Stimulated activated CD4-positive, alpha-beta T cell treated with anti-CD3 and anti-CD28 coated beads, Interleukin-1b, Interleukin-23, amount 100 ng/mL, for 4 hours (primary cell): ENCODE data around the gene ESRRB.
"Not testable (repeated sequence)": the region's sequence is repeated elsewhere in the genome, so short reads cannot be mapped to it uniquely, and the experiment has no call there.

Source experiments
- DNase-seq, 2 donors: peaks; one replicate each; pipeline ENCODE4 v3.0.0-alpha.2; 2020; ENCODE audit warnings: low read depth in 2 of 2

ESRRB gene

DNA sequence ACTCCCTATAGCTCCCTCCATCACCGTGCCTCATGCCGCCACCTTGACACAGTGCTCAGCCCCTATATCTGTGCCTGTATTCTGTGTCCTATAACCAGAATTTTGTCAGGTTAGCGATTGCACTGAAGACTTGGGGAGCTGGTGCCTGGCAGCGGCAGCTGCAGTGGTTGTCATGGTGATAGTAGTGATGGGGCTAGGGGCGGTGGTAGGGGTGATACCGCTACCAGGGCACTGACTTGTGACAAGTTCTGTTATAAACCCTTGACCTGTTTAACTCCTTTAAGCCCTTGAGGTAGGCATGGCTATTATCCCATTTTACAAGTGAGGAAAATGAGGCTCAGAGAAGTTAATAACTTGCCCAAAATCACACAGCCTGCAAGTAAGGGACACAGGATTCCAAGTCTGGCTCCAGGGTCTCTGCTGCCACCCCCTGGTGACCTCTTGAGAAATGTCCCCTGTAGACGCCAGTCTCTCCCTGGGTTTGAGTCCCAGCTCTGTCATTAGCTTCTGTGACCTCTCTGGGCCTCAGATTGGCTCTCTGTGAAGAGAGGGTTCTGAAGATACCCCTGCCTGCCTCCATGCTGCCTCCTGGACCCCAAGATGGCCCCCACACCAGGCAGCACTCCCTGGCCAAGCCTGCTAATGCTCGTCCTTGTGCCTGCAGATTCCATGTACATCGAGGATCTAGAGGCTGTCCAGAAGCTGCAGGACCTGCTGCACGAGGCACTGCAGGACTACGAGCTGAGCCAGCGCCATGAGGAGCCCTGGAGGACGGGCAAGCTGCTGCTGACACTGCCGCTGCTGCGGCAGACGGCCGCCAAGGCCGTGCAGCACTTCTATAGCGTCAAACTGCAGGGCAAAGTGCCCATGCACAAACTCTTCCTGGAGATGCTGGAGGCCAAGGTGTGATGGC is 121.9 kb downstream of the ESRRB start:
- DNase-seq, result no peak

DNA sequence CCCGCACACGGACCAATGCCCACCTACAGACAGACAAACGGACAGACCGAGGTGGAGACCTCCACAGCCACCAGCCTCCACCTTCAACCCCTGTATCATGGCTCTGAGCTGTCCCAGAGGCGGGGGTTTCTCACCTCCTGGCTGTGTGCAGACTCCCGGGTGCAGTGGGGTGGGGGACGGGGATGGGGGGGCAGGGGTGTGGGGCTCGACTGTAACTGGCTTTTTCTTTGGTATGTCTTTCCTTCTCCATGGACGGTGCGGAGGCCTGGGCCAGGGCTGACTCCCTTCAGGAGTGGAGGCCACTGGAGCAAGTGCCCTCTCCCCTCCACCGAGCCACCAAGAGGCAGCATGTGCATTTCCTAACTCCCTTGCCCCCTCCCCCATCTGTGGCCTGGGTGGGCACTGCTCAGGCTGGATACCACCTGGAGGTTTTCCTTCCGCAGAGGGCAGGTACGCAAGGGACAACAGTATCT is 122.6 kb downstream of the ESRRB start:
- no peak for DNase-seq

DNA sequence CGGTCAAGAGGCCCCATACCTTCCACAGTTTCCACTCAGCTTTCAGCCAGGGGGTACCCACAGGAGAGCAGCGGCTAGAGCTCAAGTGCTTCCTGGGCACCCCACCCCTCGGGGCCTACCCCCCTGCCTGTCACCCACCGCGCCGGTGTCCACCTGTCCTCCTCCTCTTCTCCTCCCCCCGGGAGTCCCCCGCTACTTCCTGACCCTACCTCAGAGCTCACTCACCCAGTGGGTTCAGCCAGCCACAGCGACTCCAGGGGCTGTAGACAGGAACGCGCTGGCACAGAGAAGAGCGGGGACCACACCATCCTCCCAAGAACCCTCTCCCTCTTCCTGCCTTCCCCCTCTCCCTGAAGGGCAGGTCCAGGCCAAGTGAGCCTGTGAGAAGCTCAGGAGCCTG is 123.0 kb downstream of the ESRRB start:
- no peak for DNase-seq

DNA sequence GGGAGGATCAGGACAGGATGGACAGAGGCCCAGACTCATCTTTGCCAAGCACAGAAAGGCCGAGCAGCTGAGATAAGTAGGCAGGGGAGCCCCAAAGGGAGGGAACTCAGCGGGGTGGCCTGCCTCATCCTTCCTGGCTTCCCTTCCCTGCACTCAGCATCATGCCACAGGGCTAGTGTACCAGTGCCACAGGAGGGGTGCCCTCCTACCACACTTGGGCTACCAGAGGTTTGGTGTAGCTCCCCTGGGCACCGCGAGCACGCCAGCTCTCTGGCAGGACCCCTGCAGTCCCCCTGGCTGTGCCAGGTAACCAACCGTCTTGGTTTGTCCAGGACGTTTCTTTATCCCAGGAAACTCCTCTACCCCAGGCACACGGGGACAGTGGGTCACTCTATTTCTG is 123.5 kb downstream of the ESRRB start:
- DNase-seq, result no peak

DNA sequence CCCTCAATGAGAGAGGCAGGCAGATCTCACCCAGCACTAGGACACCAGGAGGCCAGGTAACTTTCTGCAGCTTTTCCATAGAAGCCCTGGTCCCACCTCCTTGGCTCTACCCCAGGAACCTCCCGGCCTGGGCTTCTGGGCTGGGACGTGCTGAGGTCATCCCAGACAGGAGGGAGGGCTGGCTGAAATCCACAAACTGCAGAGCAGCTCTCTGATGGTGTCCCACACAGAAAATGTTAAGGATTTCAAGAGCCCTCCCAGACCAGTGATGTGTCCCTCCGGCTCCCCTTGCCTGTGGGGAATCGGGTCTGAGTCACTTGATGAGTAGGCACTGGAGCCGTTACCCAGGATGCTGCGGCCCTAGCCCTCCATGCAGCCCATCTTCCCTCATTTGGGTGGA is 124.1 kb downstream of the ESRRB start:
- no peak for DNase-seq

DNA sequence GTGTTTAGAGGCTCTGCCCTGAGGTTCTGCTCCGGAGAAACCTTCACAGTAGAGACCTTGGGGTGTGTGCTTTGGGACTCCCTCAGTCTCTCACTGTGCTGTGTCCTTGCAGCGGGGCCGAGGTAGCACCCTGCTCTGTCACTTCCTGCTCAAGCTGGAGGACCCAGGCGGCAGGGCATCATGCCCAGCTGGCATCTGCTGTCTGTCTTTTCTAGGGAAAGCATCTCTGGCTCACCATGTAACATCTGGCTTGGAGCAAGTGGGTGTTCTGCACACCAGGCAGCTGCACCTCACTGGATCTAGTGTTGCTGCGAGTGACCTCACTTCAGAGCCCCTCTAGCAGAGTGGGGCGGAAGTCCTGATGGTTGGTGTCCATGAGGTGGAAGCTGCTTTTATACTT is 124.5 kb downstream of the ESRRB start:
- no peak for DNase-seq

DNA sequence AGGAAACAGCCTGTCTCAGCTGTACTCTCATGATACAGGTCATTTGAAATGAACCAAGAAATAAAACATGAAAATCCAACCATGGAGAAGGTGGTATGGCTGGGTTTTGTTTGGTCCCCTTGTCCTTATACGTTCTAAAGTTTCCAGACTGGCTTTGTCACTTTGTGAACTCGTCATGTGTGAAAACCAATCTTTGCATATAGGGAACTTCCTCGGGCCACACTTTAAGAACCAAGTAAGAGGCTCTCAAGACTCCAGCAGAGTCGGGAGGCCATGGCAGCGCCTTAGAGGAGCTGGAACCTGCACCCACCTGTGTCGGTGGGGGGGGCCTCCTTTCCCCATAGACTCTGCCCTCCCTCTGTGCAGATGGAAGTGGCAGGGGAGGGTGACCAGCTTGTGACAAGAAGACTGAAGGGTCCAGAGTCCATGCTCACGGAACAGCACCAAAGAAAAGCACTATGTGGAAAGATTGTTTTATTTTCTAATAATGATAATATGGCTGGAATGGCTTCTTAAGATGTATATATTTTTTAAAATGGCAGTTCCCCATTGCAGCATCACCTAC is 125.3 kb downstream of the ESRRB start:
- no peak for DNase-seq

DNA sequence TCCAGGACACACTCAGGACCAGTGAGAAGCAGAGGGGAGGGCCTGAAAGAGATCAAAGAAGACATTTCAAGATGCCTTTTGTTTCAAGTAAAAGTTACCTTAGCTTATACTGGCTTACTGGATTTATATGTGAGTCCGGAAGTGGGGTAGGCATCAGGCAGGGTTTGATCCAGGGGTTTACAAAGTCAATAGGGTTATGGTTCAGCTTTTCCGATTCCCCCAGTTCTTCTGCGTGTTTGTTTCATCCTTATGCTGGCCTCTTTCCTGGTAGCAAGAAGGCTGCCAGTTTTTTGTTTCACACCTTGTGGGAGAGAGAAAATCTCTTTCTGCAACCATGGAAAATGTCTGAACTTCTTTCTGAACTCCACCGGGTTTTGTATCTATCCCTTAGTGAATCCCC is 126.3 kb downstream of the ESRRB start:
- no peak for DNase-seq

DNA sequence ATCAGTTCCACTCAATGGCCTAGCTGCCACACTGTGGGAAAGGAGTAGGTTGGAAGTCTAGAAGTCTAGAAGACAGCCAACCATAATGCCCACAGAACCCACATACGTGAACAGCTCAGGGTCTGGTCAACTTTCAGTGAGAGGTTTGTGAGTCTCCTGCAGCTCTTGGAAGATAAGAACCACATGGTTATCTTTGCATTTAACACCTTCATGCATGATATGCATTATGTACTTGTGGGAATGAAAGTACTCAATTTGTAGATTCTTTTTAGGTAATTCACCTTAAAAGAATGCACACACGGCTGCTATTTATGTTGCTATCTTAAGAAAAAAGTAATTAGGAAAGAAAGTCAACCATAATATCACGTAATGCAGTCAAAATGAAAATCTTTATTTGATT is 126.7 kb downstream of the ESRRB start:
- DNase-seq, result no peak

DNA sequence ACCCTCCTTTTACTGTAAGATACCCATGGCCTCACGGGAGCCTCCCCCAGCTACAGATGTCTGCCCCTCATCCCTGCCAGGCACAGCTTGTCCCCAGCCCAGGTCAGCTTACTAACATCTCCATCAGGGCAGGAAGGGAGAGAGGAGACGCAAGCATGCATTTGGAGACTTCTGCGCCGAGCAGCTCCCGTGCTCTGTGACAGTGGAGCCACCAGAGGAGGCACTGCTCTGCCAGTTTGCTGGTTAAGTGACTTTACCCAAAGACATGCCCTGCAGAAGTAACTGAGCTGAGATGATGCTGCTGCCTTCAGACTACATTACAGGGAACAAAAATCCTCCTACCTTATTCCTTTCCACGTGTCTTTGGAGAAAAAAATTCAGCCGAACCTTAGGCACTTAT is 133.4 kb downstream of the ESRRB start:
- no peak for DNase-seq

DNA sequence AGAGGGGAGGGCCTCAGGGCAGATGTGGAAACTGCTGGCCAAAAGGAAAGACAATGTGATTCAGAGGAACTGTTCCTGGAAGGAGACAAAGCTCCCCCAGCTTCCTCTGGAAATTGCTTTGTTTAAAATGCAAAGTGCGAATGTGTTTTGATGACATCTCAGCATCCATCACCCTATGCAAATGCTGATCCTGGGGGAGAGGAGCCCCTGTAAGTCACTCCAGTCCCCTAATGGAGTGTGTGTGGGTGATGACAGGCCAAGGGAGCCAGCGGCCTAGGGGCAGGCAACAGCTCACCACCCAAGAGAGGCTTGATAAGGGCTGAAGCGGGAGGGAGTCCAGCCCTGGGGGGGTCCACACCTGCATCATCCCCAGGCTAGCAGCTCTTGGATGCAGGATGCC is 134.2 kb downstream of the ESRRB start:
- no peak for DNase-seq

DNA sequence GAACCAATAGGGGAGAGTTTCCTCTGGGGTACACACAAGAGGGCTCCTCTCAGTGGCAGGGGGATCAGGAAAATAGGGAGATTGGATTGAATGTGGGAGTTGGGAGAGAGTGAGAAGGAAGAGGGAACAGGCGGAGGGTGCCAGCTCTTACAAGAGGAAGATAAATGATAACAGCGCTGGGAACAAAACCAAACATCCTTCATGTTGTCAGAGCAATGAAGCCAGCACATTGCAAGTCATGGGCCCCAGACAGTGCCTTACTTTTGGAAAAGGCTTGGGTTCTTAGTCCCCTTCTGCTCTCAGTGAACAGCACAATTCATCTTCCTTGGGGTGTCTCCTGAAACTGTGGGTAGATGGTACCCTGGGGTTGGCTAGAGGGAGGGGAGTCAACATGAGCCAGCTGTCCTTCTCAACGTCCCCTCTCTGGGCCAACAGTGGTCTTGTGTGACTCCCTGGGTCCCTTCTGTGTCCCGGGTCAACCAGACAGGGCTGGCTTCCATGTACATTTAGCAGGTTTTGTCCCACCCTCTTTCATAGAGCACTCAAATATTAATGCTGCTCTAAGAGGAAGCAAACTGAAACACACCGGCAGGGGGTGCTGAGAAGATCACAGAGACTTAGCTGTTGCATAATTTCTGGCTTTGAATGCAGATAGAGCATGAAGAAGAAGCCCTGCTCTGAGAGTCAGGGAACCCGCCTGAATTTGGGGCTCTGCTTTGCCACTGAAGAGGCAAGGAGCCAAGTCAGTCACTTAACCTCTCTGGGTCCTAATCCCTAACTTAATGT is 138.5 kb downstream of the ESRRB start:
- DNase-seq, result no peak

DNA sequence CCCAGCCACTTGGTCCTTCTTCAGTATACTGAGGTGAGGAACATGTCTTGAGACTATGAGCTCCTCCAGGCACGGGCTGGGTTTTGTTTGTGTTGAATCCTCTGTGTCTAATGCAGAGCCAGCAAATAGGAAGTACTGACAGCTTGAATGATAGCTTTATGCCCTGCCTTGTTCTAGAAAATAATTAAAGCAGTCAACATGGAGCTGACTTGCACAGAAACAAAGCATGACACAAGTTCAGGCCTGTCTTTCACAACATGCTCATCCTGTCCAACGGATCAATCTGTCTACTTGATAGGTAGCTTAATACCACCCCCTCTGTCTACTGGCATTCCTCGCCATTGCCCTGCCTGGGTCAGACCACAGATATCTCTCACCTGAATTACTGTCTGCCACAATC is 140.9 kb downstream of the ESRRB start:
- DNase-seq, result no peak

DNA sequence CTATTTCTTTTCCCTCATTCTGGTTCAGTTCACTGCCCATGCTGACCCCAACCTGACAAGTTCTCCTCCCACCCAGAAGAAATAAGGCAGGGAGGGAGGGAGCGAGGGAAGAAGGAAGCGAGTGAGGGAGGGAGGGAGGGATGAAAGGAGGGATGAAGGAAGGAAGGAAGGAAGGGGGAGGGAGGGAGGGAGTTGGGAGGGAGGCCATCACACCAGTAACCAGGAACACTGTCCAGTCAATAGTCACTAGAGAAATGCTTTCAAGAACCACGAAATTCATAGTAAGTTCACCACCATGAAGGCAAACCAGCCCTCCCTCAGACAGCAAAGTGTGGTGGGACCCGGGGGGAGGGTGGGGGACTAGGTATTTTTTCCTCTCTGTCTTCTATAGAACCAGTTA is 142.4 kb downstream of the ESRRB start:
- DNase-seq, result no peak

DNA sequence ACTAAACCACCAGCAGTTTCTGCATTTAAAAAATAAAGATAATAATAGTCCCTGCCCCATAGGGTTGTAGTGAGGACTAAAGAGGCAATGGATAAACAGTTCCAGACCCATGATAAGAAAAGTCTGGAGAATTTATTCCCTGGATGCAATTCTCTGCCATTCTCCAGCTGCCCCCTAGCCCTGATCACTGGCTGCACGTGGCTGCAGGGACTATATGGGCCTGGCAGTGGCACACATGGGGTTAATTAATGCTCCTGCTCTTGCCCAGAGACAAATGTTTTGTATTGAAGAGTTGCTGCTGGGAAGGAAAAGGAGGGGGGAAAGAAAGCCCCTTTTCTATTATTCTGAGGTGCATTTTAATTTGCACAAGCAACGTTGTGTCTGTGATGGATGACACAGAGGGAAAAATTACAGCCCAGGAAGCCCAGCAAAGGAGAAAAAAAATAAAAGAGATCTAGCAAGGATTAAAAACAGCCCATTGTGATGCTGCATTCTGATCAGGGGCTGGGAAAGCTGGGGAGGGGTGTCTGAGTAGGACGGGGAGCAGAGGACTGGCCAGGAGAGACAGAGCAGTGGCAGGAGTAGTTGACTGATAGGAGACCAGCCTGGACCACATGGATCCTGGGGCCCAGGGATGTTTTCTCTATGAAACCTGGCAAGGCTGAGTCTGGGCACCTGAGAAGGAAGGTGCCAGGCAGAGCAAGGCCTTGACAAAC is 149.3 kb downstream of the ESRRB start:
- no peak for DNase-seq

DNA sequence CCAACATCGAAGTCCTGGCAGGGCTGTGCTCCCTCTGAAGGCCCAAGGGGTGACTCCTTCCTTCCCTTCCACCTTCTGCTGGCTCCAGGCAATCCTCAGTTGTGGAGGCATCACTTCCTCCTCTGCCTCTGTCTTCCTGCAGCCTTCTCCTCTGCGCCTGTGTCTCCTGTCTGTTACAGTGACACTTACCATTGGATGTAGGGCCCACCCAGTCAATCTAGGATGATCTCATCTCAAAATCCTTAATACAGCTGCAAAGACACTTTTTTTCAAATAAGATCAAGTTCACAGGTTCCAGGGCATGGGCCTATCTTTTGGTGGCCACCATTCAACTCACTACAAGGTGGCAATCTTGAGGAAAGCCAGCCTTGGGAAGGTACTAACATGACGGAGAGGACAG is 155.1 kb downstream of the ESRRB start:
- no peak for DNase-seq

DNA sequence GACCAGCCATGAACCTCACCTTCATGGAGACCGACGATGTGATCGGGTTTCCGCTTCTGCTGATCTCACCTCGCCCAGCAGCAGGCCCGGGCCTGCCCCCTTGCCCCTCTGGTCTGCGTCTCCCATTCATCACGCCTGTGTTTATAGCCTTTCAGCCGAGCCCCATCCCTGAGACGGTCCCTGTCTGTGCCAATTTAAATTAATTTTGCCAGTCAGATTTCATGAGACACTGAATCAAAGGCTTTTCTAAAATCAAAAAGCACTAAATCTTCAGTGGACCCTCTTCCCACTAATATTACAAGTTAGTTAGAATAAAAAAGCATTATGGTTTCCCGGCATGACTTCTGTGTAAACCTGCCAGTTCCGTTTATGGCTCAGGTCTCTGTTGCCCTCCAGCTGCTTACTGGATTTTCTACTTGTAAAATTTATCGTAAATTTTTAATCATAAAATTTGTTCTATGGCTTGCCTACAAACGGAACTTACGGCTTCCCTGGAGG is 155.9 kb downstream of the ESRRB start:
- no peak for DNase-seq

DNA sequence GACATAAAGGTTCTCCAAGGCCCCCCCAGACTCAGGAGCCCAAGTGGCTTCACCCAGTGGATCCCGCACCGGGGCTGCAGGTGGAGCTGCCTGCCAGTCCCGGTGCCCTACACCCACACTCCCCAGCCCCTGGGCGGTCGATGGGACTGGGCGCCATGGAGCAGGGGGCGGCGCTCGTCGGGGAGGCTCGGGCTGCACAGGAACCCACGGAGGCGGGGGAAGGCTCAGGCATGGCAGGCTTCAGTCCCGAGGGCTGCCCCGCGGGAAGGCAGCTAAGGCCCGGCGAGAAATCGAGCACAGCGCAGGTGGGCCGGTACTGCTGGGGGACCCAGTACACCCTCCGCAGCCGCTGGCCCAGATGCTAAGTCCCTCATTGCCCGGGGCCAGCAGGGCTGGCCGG is 160.7 kb downstream of the ESRRB start:
- DNase-seq, result not testable (repeated sequence)

DNA sequence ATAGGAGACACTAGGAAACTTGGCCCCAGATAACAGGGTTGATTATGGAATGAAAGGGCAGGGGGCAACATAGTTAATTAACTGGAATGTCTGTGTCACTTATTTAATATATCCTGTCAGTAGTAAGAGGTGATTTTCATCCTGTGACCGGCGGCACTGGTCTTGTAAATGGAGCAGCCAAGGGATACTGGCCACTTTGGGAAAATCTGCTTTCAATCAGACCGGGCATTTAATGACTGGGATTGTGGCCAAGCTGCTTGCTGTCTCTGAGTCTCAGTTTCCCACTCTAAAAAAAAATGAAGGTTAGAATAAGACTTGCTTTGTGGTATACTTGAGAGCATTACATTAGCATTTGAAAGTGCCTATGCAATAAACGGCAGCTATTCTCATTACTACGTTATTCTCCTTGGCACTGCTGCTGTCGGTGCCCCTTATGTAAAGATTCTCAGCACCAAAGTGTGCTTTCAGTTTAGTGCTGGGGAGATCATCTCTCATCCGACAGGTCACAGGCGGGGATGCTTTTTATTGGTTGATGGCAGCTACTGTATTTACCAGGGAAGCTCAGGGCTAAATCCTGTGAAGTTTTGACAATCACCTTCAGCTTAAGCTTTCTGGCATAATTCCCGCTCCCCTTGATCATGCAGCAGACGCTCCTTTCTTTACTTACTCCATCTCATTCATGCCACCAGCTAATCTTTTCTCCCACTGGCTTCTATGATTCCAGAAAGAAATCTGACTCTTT is 162.1 kb downstream of the ESRRB start:
- no peak for DNase-seq

DNA sequence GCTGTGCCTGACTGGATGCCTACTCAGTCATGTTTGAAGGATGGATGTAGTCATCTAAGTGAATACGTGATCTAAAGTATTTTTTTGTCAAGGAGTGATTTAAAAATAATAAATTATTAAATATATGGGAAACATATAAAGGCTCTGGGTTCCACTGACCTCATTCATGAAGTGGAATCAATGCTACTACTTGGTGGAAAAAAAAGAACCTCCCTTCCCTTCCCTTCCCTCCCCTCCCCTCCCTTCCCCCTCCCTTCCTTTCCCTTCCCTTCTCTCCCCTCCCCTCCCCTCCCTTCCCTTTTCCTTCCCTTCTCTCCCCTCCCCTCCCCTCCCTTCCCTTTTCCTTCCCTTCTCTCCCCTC is 162.7 kb downstream of the ESRRB start:
- DNase-seq, result no peak

DNA sequence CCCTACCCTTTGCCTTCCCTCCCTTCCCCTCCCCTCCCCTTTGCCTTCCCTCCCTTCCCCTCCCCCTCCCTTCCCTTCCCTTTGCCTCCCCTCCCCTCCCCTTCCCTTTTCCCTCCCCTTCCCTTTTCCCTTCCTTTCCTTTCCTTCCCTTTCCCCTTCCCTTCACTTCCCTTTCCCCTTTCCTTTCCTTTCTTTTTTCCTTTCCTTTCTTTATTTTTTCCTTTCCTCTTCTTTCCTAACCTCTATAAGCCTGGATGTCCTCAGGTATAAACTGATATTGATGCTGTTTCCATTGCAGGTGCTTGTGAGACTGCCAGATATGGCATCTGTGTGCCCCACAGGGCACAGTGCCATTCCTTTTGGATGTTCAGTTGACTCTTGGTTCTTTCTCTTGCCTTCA is 163.2 kb downstream of the ESRRB start:
- DNase-seq, result no peak
